Body of pancreas (tissue), 4 donors: Measurements from ENCODE around the gene COA7. TPM values are rescaled to one million over a fixed set of nuclear protein-coding genes. Genes with fewer than 3 reads are reported as not detected.
"Not testable (repeated sequence)": the region's sequence is repeated elsewhere in the genome, so short reads cannot be mapped to it uniquely, and the experiment has no call there.

Source experiments
- ATAC-seq: fragments of 150-250 bp; one replicate; pipeline ENCODE4 v1.9.1; 2016
- DNase-seq, 4 donors: peaks; one replicate each; pipeline ENCODE4 v3.0.0-alpha.2; 2019
- H3K27ac ChIP-seq, 4 donors: fragments of 200-600 bp; sonication (generic); 1 replicate in 3 of 4; 2 replicates in 1 of 4; pipeline versions ENCODE4 v1.5.1 to v1.6.1; 2016 to 2019; ENCODE audit warnings: mild to moderate bottlenecking in 1 of 4, mixed read lengths in 1 of 4, moderate library complexity in 1 of 4
- H3K27me3 ChIP-seq, 2 donors: fragments of 200-600 bp; sonication (generic); one replicate each; pipeline ENCODE4 v1.6.0; 2016; ENCODE audit warnings: mild to moderate bottlenecking in 1 of 2
- H3K36me3 ChIP-seq, 2 donors: fragments of 200-600 bp; sonication (generic); replicated peaks in 1 of 2; 2 replicates each; pipeline ENCODE4 v1.5.1; 2016; ENCODE audit warnings: low read depth in 2 of 2; ENCODE audit not compliant: insufficient read depth in 1 of 2
- H3K4me1 ChIP-seq: fragments of 200-600 bp; sonication (generic); one replicate; pipeline ENCODE4 v1.6.0; 2016
- H3K4me3 ChIP-seq, 2 donors: fragments of 200-600 bp; sonication (generic); 1 replicate in 1 of 2; 2 replicates in 1 of 2; pipeline ENCODE4 v1.5.1; 2016 to 2019
- H3K9me3 ChIP-seq, 3 donors: fragments of 200-600 bp; sonication (generic); 1 replicate in 2 of 3; 2 replicates in 1 of 3; pipeline ENCODE4 v1.5.1; 2016
- POLR2A ChIP-seq, 3 donors: fragments of 450-650 bp; IDR thresholded peaks; one replicate each; pipeline ENCODE4 v1.6.1; 2016; ENCODE audit warnings: antibody characterized with exemption in 3 of 3, mild to moderate bottlenecking in 2 of 3
- WGBS, 2 donors: methylation state at CpG; one replicate each; pipeline ENCODE4 v1.1.5; 2017; 5-methylcytosine and 5-hydroxymethylcytosine counted together
- intact Hi-C: fragments of 100-400 bp; cut with DNase I; formaldehyde crosslinking; loops from one replicate; pipeline ENCODE4 v1.15.1; 2023
- total RNA-seq, 2 donors: library from RNA; depleted of rRNA; stranded (reverse); fragments of >200 nt; gene quantifications; one replicate each; pipeline ENCODE4 v1.1.0, GENCODE V29; 2016
- TF ChIP-seq, protein P1 (sequence below), 7 experiments: fragments of 450-650 bp in 4 of 7; fragments of 200-600 bp in 3 of 7; sonication (generic) in 3 of 7; IDR thresholded peaks; one replicate each; pipeline ENCODE4 v1.5.1; 2016 to 2019; ENCODE audit warnings: antibody characterized with exemption in 7 of 7

Gene COA7
- total RNA-seq, 2 donors from 2014 or later, result 4.3 to 6.0 TPM

GRCh38 chr1:52692697-52693096 is 5.5 kb downstream of the COA7 start:
- H3K36me3 ChIP-seq, result peaks cover 0 to 10% of the 10 kb centered on the region in 2 donors
- H3K4me1 ChIP-seq, result peaks cover 12% of the 10 kb centered on the region
- WGBS, 2 donors, result 98 to 100% methylated on average over 2 to 4 of the region's 4 CpGs
- DNase-seq (no peak), ATAC-seq (no peak)
- intact Hi-C loops, result no loop called here
- H3K27me3 ChIP-seq, result no peaks in the 10 kb centered on the region
- no peaks in the 10 kb centered on the region for H3K9me3 ChIP-seq
- no peak for TF ChIP-seq POLR2A (IDR thresholded peaks at IDR 0.05)
- TF ChIP-seq, protein P1, sequence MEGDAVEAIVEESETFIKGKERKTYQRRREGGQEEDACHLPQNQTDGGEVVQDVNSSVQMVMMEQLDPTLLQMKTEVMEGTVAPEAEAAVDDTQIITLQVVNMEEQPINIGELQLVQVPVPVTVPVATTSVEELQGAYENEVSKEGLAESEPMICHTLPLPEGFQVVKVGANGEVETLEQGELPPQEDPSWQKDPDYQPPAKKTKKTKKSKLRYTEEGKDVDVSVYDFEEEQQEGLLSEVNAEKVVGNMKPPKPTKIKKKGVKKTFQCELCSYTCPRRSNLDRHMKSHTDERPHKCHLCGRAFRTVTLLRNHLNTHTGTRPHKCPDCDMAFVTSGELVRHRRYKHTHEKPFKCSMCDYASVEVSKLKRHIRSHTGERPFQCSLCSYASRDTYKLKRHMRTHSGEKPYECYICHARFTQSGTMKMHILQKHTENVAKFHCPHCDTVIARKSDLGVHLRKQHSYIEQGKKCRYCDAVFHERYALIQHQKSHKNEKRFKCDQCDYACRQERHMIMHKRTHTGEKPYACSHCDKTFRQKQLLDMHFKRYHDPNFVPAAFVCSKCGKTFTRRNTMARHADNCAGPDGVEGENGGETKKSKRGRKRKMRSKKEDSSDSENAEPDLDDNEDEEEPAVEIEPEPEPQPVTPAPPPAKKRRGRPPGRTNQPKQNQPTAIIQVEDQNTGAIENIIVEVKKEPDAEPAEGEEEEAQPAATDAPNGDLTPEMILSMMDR (IDR thresholded peaks at IDR 0.05), result no peak
- H3K27ac ChIP-seq, result no peak overlapping the region
- H3K4me3 ChIP-seq, result no peak overlapping the region

GRCh38 chr1:52691821-52692220 is 6.3 kb downstream of the COA7 start:
- intact Hi-C loops, result no loop called here
- peaks cover 0 to 15% of the 10 kb centered on the region in 2 donors for H3K36me3 ChIP-seq
- H3K27ac ChIP-seq, result no peak overlapping the region
- 91 to 97% methylated on average over 3 of the region's 3 CpGs for WGBS, 2 donors
- H3K9me3 ChIP-seq, result no peaks in the 10 kb centered on the region
- no peak for DNase-seq
- no peak for ATAC-seq
- no peak for TF ChIP-seq POLR2A (IDR thresholded peaks at IDR 0.05)
- TF ChIP-seq, protein P1 (IDR thresholded peaks at IDR 0.05), result no peak
- peaks cover 3% of the 10 kb centered on the region for H3K4me1 ChIP-seq
- H3K4me3 ChIP-seq, result no peak overlapping the region
- no peaks in the 10 kb centered on the region for H3K27me3 ChIP-seq

DNA sequence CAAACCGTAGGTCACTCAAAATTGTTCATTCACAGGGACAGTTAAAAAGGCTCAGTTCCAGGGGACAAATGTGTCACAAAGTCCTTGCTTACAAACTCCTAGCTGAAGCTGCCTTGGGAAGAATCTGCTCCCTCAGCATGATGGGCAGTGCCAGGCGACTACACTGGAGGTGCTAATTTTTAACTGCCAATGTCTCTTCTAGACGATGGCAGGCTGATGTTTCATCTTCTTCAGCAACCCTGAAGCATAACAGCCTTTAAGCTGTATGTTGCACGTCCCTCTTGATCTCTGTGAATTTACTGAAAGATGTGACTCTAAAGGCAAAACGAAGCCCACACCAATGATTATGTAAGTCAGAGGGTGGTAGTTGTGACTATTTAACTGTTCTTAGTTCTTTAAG is 11.3 kb downstream of the COA7 start:
- no peaks in the 10 kb centered on the region for H3K9me3 ChIP-seq
- no peaks in the 10 kb centered on the region for H3K27me3 ChIP-seq
- 86 to 97% methylated on average over 5 of the region's 5 CpGs for WGBS, 2 donors
- no peak for ATAC-seq
- peaks cover 4% of the 10 kb centered on the region for H3K4me1 ChIP-seq
- DNase-seq, result no peak
- TF ChIP-seq, protein P1 (IDR thresholded peaks at IDR 0.05), result no peak
- no peak for TF ChIP-seq POLR2A (IDR thresholded peaks at IDR 0.05)
- H3K27ac ChIP-seq, result no peak overlapping the region
- peaks cover 0 to 8% of the 10 kb centered on the region in 2 donors for H3K36me3 ChIP-seq
- intact Hi-C loops, result no loop called here
- H3K4me3 ChIP-seq, result no peak overlapping the region

GRCh38 chr1:52686261-52686751 is 11.8 kb downstream of the COA7 start:
- intact Hi-C loops, H3K9me3 ChIP-seq, H3K27me3 ChIP-seq, H3K4me1 ChIP-seq, H3K36me3 ChIP-seq, H3K4me3 ChIP-seq, H3K27ac ChIP-seq: not testable (repeated sequence)
- ATAC-seq (peak; percentile 88), DNase-seq (peak; percentile 64 to 74 (median 70))
- 60 to 64% methylated on average over 14 to 17 of the region's 17 CpGs for whole genome bisulfite sequencing, 2 donors
- TF ChIP-seq, protein P1 (IDR thresholded peaks at IDR 0.05), result peak; percentile 61 to 84 (median 74)

GRCh38 chr1:52684545-52684944 is 13.6 kb downstream of the COA7 start:
- TF ChIP-seq POLR2A (IDR thresholded peaks at IDR 0.05), result no peak
- TF ChIP-seq, protein P1 (IDR thresholded peaks at IDR 0.05), result no peak

More at GRCh38 chr1:52684545-52684944, 13.6 kb downstream of the COA7 start:
- ATAC-seq (no peak), DNase-seq (no peak)
- peaks cover 4% of the 10 kb centered on the region for H3K4me1 ChIP-seq
- no peaks in the 10 kb centered on the region for H3K27me3 ChIP-seq
- intact Hi-C loops, result no loop called here
- H3K27ac ChIP-seq, result no peak overlapping the region
- no peak overlapping the region for H3K4me3 ChIP-seq
- 95% methylated on average over 1 of the region's 1 CpG for WGBS, 2 donors
- no peaks in the 10 kb centered on the region for H3K9me3 ChIP-seq
- H3K36me3 ChIP-seq, result peaks cover 0 to 8% of the 10 kb centered on the region in 2 donors
